Breast epithelium (tissue), 3 donors: ENCODE results near the gene LILRB4.

Experiments
- POLR2A ChIP-seq: fragments of 450-650 bp; IDR thresholded peaks from one replicate; pipeline ENCODE4 v1.6.1; 2016; ENCODE audit warnings: antibody characterized with exemption, mild to moderate bottlenecking, moderate library complexity
- POLR2AphosphoS5 ChIP-seq, 3 donors: sonication (generic); formaldehyde crosslinking; IDR thresholded peaks; one replicate each; pipeline ENCODE4 v1.6.1; 2017; ENCODE audit warnings: antibody characterized with exemption in 3 of 3
- TF ChIP-seq, protein P1 (sequence below), 3 donors: fragments of 450-650 bp; IDR thresholded peaks; one replicate each; pipeline ENCODE4 v1.5.1; 2016 to 2017; ENCODE audit warnings: antibody characterized with exemption in 3 of 3, mild to moderate bottlenecking in 3 of 3, moderate library complexity in 3 of 3

DNA sequence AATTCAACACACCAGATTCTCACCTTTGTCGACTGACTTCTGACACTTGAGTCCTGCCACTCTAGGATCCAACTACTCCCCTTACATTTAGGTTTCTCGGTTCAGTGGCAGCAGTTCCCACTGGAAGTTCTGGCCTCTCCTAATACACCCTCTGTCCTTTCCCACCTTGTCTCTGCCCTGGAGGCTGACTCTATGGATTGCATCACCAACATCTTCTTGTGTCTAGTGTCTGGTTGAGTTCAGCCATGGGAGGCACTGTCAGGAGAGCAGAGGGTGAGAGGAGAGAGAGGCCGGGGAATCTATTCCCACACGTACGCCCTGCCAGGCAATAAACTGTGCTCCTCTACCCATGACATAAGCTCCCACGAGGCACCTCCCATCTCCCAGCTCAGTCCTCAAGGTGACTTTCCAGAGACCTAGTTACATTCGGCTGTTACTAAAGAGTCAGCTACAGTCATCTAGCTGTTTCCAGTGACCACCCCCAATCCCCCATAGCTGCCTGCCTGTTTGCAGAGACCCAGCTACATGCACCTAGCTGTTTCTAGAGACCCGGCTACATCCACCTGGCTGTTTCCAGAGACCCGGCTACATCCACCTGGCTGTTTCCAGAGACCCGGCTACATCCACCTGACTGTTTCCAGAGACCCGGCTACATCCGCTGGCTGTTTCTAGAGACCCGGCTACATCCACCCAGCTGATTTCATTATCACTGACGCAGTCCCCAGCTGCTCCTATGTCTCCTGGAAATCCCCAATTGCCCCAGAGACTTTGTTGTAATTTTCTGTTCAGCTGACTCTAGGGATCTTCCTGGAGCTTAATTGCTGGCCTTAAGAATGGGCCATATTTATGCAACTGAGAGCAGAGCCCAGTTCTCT lies 8.1 kb upstream of the LILRB4 start:
- TF ChIP-seq, protein P1, sequence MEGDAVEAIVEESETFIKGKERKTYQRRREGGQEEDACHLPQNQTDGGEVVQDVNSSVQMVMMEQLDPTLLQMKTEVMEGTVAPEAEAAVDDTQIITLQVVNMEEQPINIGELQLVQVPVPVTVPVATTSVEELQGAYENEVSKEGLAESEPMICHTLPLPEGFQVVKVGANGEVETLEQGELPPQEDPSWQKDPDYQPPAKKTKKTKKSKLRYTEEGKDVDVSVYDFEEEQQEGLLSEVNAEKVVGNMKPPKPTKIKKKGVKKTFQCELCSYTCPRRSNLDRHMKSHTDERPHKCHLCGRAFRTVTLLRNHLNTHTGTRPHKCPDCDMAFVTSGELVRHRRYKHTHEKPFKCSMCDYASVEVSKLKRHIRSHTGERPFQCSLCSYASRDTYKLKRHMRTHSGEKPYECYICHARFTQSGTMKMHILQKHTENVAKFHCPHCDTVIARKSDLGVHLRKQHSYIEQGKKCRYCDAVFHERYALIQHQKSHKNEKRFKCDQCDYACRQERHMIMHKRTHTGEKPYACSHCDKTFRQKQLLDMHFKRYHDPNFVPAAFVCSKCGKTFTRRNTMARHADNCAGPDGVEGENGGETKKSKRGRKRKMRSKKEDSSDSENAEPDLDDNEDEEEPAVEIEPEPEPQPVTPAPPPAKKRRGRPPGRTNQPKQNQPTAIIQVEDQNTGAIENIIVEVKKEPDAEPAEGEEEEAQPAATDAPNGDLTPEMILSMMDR (IDR thresholded peaks at IDR 0.05) = no peak
- TF ChIP-seq POLR2A (no peak), POLR2AphosphoS5 (IDR thresholded peaks at IDR 0.05) (no peak)
